DOHH2 (cell line): ENCODE results near the gene WFIKKN2.

ENCODE experiments used
- H3F3A ChIP-seq: fragments of 200-600 bp; sonication (generic), shearing (Covaris generic); 2 replicates; pipeline ENCODE4 v1.6.0; 2016; ENCODE audit warnings: antibody characterized with exemption, mild to moderate bottlenecking; ENCODE audit not compliant: control insufficient read depth, insufficient read depth
- H3K27ac ChIP-seq: fragments of 200-600 bp; sonication (generic); 2 replicates; pipeline ENCODE4 v1.5.1; 2014; ENCODE audit warnings: low read depth, mild to moderate bottlenecking, low read length, moderate library complexity
- H3K27me3 ChIP-seq: fragments of 200-600 bp; sonication (generic); 2 replicates; pipeline ENCODE4 v1.6.1; 2014; ENCODE audit warnings: mild to moderate bottlenecking, low read length, mixed read lengths; ENCODE audit not compliant: control insufficient read depth
- H3K36me3 ChIP-seq: fragments of 200-600 bp; sonication (generic); 2 replicates; pipeline ENCODE4 v1.6.1; 2014; ENCODE audit warnings: mild to moderate bottlenecking, low read length, moderate library complexity, mixed read lengths; ENCODE audit not compliant: control insufficient read depth
- H3K4me1 ChIP-seq: fragments of 200-600 bp; sonication (generic); 2 replicates; pipeline ENCODE4 v1.6.1; 2014; ENCODE audit warnings: mild to moderate bottlenecking, low read length, mixed read lengths; ENCODE audit not compliant: control insufficient read depth
- H3K4me2 ChIP-seq: fragments of 200-600 bp; sonication (generic); 2 replicates; pipeline ENCODE4 v1.6.0; 2014; ENCODE audit warnings: mild to moderate bottlenecking, low read length, moderate library complexity
- H3K4me3 ChIP-seq: fragments of 200-600 bp; sonication (generic); 2 replicates; pipeline ENCODE4 v1.5.1; 2014; ENCODE audit warnings: mild to moderate bottlenecking, low read length, mixed read lengths
- H3K79me2 ChIP-seq: fragments of 200-600 bp; sonication (generic); 2 replicates; pipeline ENCODE4 v1.6.1; 2014; ENCODE audit warnings: mild to moderate bottlenecking, low read length, mixed read lengths; ENCODE audit not compliant: control insufficient read depth
- H3K9me2 ChIP-seq: fragments of 200-600 bp; sonication (generic); replicated peaks from 2 replicates; pipeline ENCODE4 v1.6.1; 2014; ENCODE audit warnings: mild to moderate bottlenecking, low read length, mixed read lengths; ENCODE audit not compliant: control insufficient read depth
- H3K9me3 ChIP-seq: fragments of 200-600 bp; sonication (generic); 2 replicates; pipeline ENCODE4 v1.6.1; 2014; ENCODE audit warnings: antibody characterized with exemption, low read length, mixed read lengths; ENCODE audit not compliant: control insufficient read depth, insufficient read depth
- H4K20me1 ChIP-seq: fragments of 200-600 bp; sonication (generic); 2 replicates; pipeline ENCODE4 v1.6.0; 2014; ENCODE audit warnings: low read depth, mild to moderate bottlenecking, antibody characterized with exemption, low read length, moderate library complexity; ENCODE audit not compliant: control insufficient read depth, insufficient read depth
- CTCF ChIP-seq: fragments of 200-600 bp; sonication (generic); IDR thresholded peaks from one replicate; pipeline ENCODE4 v1.5.1; 2014; ENCODE audit warnings: antibody characterized with exemption, mild to moderate bottlenecking, low read depth, low read length; ENCODE audit not compliant: poor library complexity, severe bottlenecking
- EZH2phosphoT487 ChIP-seq: fragments of 200-600 bp; sonication (generic); IDR thresholded peaks from 2 replicates; pipeline ENCODE4 v1.6.1; 2017; ENCODE audit warnings: borderline replicate concordance, mild to moderate bottlenecking, antibody characterized with exemption, low read length, moderate library complexity, mixed read lengths

Gene WFIKKN2

DNA sequence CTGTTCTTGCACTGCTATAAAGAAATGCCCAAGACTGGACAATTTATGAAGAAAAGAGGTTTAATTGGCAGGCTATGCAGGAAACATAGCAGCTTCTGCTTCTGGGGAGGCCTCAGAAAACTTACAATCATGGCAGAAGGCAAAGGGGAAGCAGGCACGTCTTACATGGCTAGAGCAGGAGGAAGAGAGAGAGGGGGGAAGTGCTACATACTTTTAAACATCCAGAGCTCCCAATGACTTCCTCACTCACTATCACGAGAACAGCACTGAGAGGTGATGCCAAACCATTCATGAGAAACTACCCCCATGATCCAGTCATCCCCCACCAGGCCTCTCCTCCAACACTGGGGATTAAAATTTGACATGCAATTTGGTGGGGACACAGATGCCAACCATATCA lies 13.3 kb downstream of the WFIKKN2 start:
- H3K4me1 ChIP-seq, result peaks cover 12% of the 10 kb centered on the region
- H3K4me3 ChIP-seq, result no peak overlapping the region

DNA sequence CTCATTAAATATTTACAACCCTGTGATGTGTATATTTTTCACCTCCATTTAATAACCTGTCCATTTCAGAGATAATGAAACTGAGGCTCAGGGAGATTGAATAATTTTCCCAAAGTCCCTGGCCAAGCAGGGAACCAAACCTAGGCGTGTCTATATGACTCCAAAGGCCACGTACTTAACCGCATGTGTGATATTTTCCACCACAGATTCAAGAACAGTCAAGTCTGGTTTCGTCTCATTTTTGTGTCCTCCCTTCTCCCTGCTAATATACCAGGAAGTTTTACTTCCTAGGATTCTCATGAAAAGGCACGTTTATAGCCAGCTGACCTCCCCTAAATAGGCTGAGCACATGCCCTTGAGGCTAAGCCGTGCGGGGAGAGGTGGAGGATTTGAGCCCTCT lies 15.3 kb downstream of the WFIKKN2 start:
- H3K9me2 ChIP-seq, result no peaks in the 10 kb centered on the region
- H3K9me3 ChIP-seq, result peaks cover 6% of the 10 kb centered on the region; the same call in 1 of the 2 replicates
- H3K27ac ChIP-seq, result no peak overlapping the region
- no peaks in the 10 kb centered on the region for H3K36me3 ChIP-seq
- H3K27me3 ChIP-seq, result peaks cover 14% of the 10 kb centered on the region
- no peak overlapping the region for H3K4me2 ChIP-seq
- no peaks in the 10 kb centered on the region for H4K20me1 ChIP-seq
- H3K4me1 ChIP-seq, result peaks cover 12% of the 10 kb centered on the region
- no peak for TF ChIP-seq CTCF
- no peak for TF ChIP-seq EZH2phosphoT487
- no peak overlapping the region for H3K4me3 ChIP-seq
- no peaks in the 10 kb centered on the region for H3K79me2 ChIP-seq
- H3F3A ChIP-seq, result no peaks in the 10 kb centered on the region

More for the DNA sequence above, 13.3 kb downstream of the WFIKKN2 start:
- H3K27ac ChIP-seq, result no peak overlapping the region
- H4K20me1 ChIP-seq, result no peaks in the 10 kb centered on the region
- no peak overlapping the region for H3K4me2 ChIP-seq
- no peaks in the 10 kb centered on the region for H3K9me2 ChIP-seq
- H3K36me3 ChIP-seq, result no peaks in the 10 kb centered on the region
- no peaks in the 10 kb centered on the region for H3K79me2 ChIP-seq
- peaks cover 12% of the 10 kb centered on the region for H3K27me3 ChIP-seq
- peaks cover 6% of the 10 kb centered on the region; the same call in 1 of the 2 replicates for H3K9me3 ChIP-seq
- TF ChIP-seq EZH2phosphoT487 (no peak), CTCF (no peak)
- H3F3A ChIP-seq, result no peaks in the 10 kb centered on the region

GRCh38 chr17:50853015-50853615 lies 17.7 kb downstream of the WFIKKN2 start:
- Histone ChIP-seq H3K9me2 (no peaks in the 10 kb centered on the region), H3K27ac (no peak overlapping the region), H3K79me2 (no peaks in the 10 kb centered on the region), H3K4me1 (peaks cover 12% of the 10 kb centered on the region), H3K9me3 (peaks cover 6% of the 10 kb centered on the region; the same call in 1 of the 2 replicates), H3K4me2 (no peak overlapping the region), H3K4me3 (no peak overlapping the region), H3K27me3 (peaks cover 14% of the 10 kb centered on the region), H4K20me1 (no peaks in the 10 kb centered on the region), H3F3A (no peaks in the 10 kb centered on the region), H3K36me3 (no peaks in the 10 kb centered on the region)
- TF ChIP-seq CTCF (no peak), EZH2phosphoT487 (no peak)
